Stimulated activated naive CD8-positive, alpha-beta T cell treated with anti-CD3 and anti-CD28 coated beads, Interleukin-15, Interleukin-2, amounts not matched to agents 100 ng/mL and 50 ng/mL, for 24 hours (primary cell): Measurements from ENCODE around the gene VAV1.

Experiments used
- H3K27ac Mint-ChIP-seq: one replicate; pipeline ENCODE4 v1.8.0; 2021; ENCODE audit warnings: mild to moderate bottlenecking, mixed read lengths
- H3K27me3 Mint-ChIP-seq: one replicate; pipeline ENCODE4 v1.8.0; 2021; ENCODE audit warnings: mixed read lengths
- H3K36me3 Mint-ChIP-seq: one replicate; pipeline ENCODE4 v1.8.0; 2021; ENCODE audit warnings: low read depth, mixed read lengths
- H3K4me1 Mint-ChIP-seq: one replicate; pipeline ENCODE4 v1.8.0; 2021; ENCODE audit warnings: low read depth, mixed read lengths
- H3K4me3 Mint-ChIP-seq: one replicate; pipeline ENCODE4 v1.8.0; 2021; ENCODE audit warnings: mild to moderate bottlenecking, mixed read lengths
- H3K9me3 Mint-ChIP-seq: one replicate; pipeline ENCODE4 v1.8.0; 2021; ENCODE audit warnings: mixed read lengths

The VAV1 gene

GRCh38 chr19:6734096-6734696, 38.3 kb upstream of the VAV1 start:
- peaks cover 8% of the 10 kb centered on the region for H3K36me3 Mint-ChIP-seq
- peaks cover 31% of the 10 kb centered on the region for H3K4me1 Mint-ChIP-seq
- H3K27me3 Mint-ChIP-seq = no peaks in the 10 kb centered on the region
- H3K27ac Mint-ChIP-seq = no peak overlapping the region
- no peak overlapping the region for H3K4me3 Mint-ChIP-seq
- no peaks in the 10 kb centered on the region for H3K9me3 Mint-ChIP-seq

GRCh38 chr19:6735181-6735911, 37.2 kb upstream of the VAV1 start:
- peaks cover 8% of the 10 kb centered on the region for H3K36me3 Mint-ChIP-seq
- peak overlapping the region; percentile 96 for H3K4me3 Mint-ChIP-seq
- no peaks in the 10 kb centered on the region for H3K9me3 Mint-ChIP-seq
- H3K27me3 Mint-ChIP-seq = no peaks in the 10 kb centered on the region
- peak overlapping the region; percentile 96 for H3K27ac Mint-ChIP-seq
- H3K4me1 Mint-ChIP-seq = peaks cover 33% of the 10 kb centered on the region

GRCh38 chr19:6736169-6736916, 36.2 kb upstream of the VAV1 start:
- peaks cover 39% of the 10 kb centered on the region for H3K4me1 Mint-ChIP-seq
- H3K27ac Mint-ChIP-seq = peak overlapping the region; percentile 96
- no peaks in the 10 kb centered on the region for H3K27me3 Mint-ChIP-seq
- peaks cover 8% of the 10 kb centered on the region for H3K36me3 Mint-ChIP-seq
- no peaks in the 10 kb centered on the region for H3K9me3 Mint-ChIP-seq
- peak overlapping the region; percentile 96 for H3K4me3 Mint-ChIP-seq

- Mint-ChIP-seq H3K36me3 (peaks cover 8% of the 10 kb centered on the region), H3K4me1 (peaks cover 44% of the 10 kb centered on the region), H3K9me3 (no peaks in the 10 kb centered on the region)
These were observed 35.6 kb upstream of the VAV1 start for GRCh38 chr19:6736917-6737283.

GRCh38 chr19:6737284-6737872, 35.1 kb upstream of the VAV1 start, which contains the start of gene GPR108:
TSS of gene GPR108 (minus strand) at chr19:6737580. CDS start at chr19:6737576, 4 bp downstream.
- Mint-ChIP-seq H3K4me3 (peak within 1 kb of the TSS; percentile 96), H3K27me3 (no peaks in the 10 kb centered on the region), H3K27ac (peak within 1 kb of the TSS; percentile 96), H3K4me1 (peaks cover 44% of the 10 kb centered on the region), H3K9me3 (no peaks in the 10 kb centered on the region), H3K36me3 (peaks cover 8% of the 10 kb centered on the region)

More at GRCh38 chr19:6736917-6737283, 35.6 kb upstream of the VAV1 start:
- H3K27me3 Mint-ChIP-seq = no peaks in the 10 kb centered on the region
- H3K4me3 Mint-ChIP-seq = peak overlapping the region; percentile 96
- peak overlapping the region; percentile 96 for H3K27ac Mint-ChIP-seq

- Mint-ChIP-seq H3K4me3 (peak overlapping the region; percentile 96), H3K27me3 (no peaks in the 10 kb centered on the region), H3K4me1 (peaks cover 44% of the 10 kb centered on the region), H3K9me3 (no peaks in the 10 kb centered on the region), H3K36me3 (peaks cover 8% of the 10 kb centered on the region), H3K27ac (peak overlapping the region; percentile 96)
These were observed 34.4 kb upstream of the VAV1 start for GRCh38 chr19:6737873-6738786.

- Mint-ChIP-seq H3K4me3 (peak overlapping the region; percentile 96), H3K36me3 (peaks cover 16% of the 10 kb centered on the region), H3K9me3 (no peaks in the 10 kb centered on the region), H3K4me1 (peaks cover 47% of the 10 kb centered on the region), H3K27me3 (no peaks in the 10 kb centered on the region), H3K27ac (peak overlapping the region; percentile 96)
These were observed 33.6 kb upstream of the VAV1 start for GRCh38 chr19:6738787-6739389.

- Mint-ChIP-seq H3K4me1 (peaks cover 52% of the 10 kb centered on the region), H3K36me3 (peaks cover 21% of the 10 kb centered on the region), H3K27ac (peak within 1 kb of the TSS; percentile 96), H3K27me3 (no peaks in the 10 kb centered on the region), H3K4me3 (peak within 1 kb of the TSS; percentile 96), H3K9me3 (no peaks in the 10 kb centered on the region)
These were observed 33.1 kb upstream of the VAV1 start, which contains the start of gene TRIP10 for GRCh38 chr19:6739390-6739882. TSS of gene TRIP10 (plus strand) at chr19:6739680. CDS start at chr19:6739762, 82 bp downstream.

- no peaks in the 10 kb centered on the region for H3K27me3 Mint-ChIP-seq
- H3K4me1 Mint-ChIP-seq = peaks cover 52% of the 10 kb centered on the region
- H3K9me3 Mint-ChIP-seq = no peaks in the 10 kb centered on the region
- peaks cover 22% of the 10 kb centered on the region for H3K36me3 Mint-ChIP-seq
- peak overlapping the region; percentile 86 for H3K4me3 Mint-ChIP-seq
- H3K27ac Mint-ChIP-seq = peak overlapping the region; percentile 36
These were observed 32.5 kb upstream of the VAV1 start for GRCh38 chr19:6739883-6740588.

- no peaks in the 10 kb centered on the region for H3K9me3 Mint-ChIP-seq
- peak overlapping the region; percentile 86 for H3K4me3 Mint-ChIP-seq
- peaks cover 45% of the 10 kb centered on the region for H3K4me1 Mint-ChIP-seq
- no peaks in the 10 kb centered on the region for H3K27me3 Mint-ChIP-seq
- peak overlapping the region; percentile 55 for H3K27ac Mint-ChIP-seq
- peaks cover 29% of the 10 kb centered on the region for H3K36me3 Mint-ChIP-seq
These were observed 31.7 kb upstream of the VAV1 start for GRCh38 chr19:6740589-6741343.

GRCh38 chr19:6743066-6743465, 29.4 kb upstream of the VAV1 start:
- Mint-ChIP-seq H3K9me3 (no peaks in the 10 kb centered on the region), H3K36me3 (peaks cover 45% of the 10 kb centered on the region), H3K27ac (no peak overlapping the region), H3K27me3 (no peaks in the 10 kb centered on the region), H3K4me3 (no peak overlapping the region), H3K4me1 (peaks cover 32% of the 10 kb centered on the region)

- H3K36me3 Mint-ChIP-seq = peaks cover 53% of the 10 kb centered on the region
These were observed 28.7 kb upstream of the VAV1 start for GRCh38 chr19:6743714-6744380.

More at GRCh38 chr19:6743714-6744380, 28.7 kb upstream of the VAV1 start:
- Mint-ChIP-seq H3K27me3 (no peaks in the 10 kb centered on the region), H3K27ac (peak overlapping the region; percentile 8), H3K9me3 (no peaks in the 10 kb centered on the region), H3K4me1 (peaks cover 24% of the 10 kb centered on the region), H3K4me3 (no peak overlapping the region)
